ENCODE results near the gene JCHAIN. TPM values are rescaled to one million over a fixed set of nuclear protein-coding genes. Genes with fewer than 3 reads are reported as not detected.
A peak's percentile ranks its signal among the peaks of the same experiment; 100 is the strongest.

JCHAIN gene
- total and polyA plus RNA-seq, 4 donors, result 18.3 to 276 (median 111) TPM

DNA sequence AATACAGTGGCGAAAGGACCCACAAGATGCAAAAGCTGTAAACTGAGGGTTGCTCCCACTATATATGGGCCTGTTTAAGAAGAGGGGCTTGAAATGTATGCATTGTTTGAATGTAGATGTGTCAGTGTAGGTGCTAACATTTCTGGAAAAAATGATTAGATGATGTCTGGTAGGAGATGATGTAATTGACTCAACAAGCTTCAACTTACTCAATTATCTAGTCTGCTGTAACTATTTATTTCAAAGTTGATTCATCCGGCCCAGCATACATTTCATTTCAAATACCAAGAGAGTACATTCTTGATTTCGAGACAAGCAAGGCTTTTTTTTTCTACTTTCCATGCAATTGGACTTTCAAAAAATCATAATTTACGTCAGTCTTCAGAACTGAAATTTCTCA is 47.0 kb downstream of the JCHAIN start:
- Histone ChIP-seq H3K9ac (ENCODE audit: insufficient read depth in 1 of 2, low read length in 2 of 2) (no peak overlapping the region), H3K4me1 (ENCODE audit: control insufficient read depth in 5 of 5, insufficient read depth in 5 of 5, low read length in 5 of 5) (peaks cover 0 to 13% (median 0%) of the 10 kb centered on the region in 5 donors), H3K4me3 (no peak overlapping the region), H3K9me3 (ENCODE audit: control insufficient read depth in 4 of 4, insufficient read depth in 3 of 4, low read length in 3 of 4) (no peaks in the 10 kb centered on the region), H3K27ac (ENCODE audit: low read depth in 1 of 2, low read length in 1 of 2) (no peak overlapping the region), H3K36me3 (ENCODE audit: control insufficient read depth in 4 of 4, insufficient read depth in 4 of 4, low read length in 4 of 4) (no peaks in the 10 kb centered on the region), H3K27me3 (ENCODE audit: control insufficient read depth in 3 of 3, insufficient read depth in 3 of 3, low read length in 2 of 3) (no peaks in the 10 kb centered on the region)
- ATAC-seq (ENCODE audit: insufficient read depth, low FRiP score) (no peak), DNase-seq (no peak)
- TF ChIP-seq, protein P1, sequence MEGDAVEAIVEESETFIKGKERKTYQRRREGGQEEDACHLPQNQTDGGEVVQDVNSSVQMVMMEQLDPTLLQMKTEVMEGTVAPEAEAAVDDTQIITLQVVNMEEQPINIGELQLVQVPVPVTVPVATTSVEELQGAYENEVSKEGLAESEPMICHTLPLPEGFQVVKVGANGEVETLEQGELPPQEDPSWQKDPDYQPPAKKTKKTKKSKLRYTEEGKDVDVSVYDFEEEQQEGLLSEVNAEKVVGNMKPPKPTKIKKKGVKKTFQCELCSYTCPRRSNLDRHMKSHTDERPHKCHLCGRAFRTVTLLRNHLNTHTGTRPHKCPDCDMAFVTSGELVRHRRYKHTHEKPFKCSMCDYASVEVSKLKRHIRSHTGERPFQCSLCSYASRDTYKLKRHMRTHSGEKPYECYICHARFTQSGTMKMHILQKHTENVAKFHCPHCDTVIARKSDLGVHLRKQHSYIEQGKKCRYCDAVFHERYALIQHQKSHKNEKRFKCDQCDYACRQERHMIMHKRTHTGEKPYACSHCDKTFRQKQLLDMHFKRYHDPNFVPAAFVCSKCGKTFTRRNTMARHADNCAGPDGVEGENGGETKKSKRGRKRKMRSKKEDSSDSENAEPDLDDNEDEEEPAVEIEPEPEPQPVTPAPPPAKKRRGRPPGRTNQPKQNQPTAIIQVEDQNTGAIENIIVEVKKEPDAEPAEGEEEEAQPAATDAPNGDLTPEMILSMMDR (IDR thresholded peaks at IDR 0.05; ENCODE audit: control extremely low read depth, extremely low read depth), result no peak
- WGBS, 2 donors, result 93 to 97% methylated on average over 4 of the region's 4 CpGs

DNA sequence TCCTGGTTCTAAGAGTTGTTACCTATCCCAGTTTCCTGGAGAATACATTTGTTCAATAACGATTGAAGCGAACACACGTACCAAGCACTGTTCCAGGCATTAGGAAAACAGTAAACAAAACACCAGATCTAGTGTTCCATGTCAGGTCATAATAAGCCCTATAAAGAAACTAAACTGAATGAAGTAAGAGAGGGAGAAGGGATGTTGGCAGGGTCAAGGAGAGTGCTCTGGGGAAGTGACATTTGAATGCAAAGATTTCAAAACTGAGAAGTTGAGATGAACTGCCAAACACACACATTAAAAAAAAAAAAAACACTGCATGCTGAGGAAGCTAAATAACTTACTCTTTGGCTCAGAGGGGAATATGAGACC is 52.1 kb downstream of the JCHAIN start:
- H3K36me3 ChIP-seq (ENCODE audit: control insufficient read depth in 4 of 4, insufficient read depth in 4 of 4, low read length in 4 of 4), result no peaks in the 10 kb centered on the region
- H3K27ac ChIP-seq (ENCODE audit: low read depth in 1 of 2, low read length in 1 of 2), result no peak overlapping the region
- H3K9ac ChIP-seq (ENCODE audit: insufficient read depth in 1 of 2, low read length in 2 of 2), result peak overlapping the region in 1 of 2 donors; percentile 68
- 62 to 64% methylated on average over 3 of the region's 3 CpGs for WGBS, 2 donors
- H3K4me1 ChIP-seq (ENCODE audit: control insufficient read depth in 5 of 5, insufficient read depth in 5 of 5, low read length in 5 of 5), result peaks cover 0 to 31% (median 4%) of the 10 kb centered on the region in 5 donors
- ATAC-seq (ENCODE audit: insufficient read depth, low FRiP score) (peak; percentile 58), DNase-seq (peak; percentile 37 to 89 (median 88))
- H3K27me3 ChIP-seq (ENCODE audit: control insufficient read depth in 3 of 3, insufficient read depth in 3 of 3, low read length in 2 of 3), result no peaks in the 10 kb centered on the region
- TF ChIP-seq, protein P1 (IDR thresholded peaks at IDR 0.05; ENCODE audit: control extremely low read depth, extremely low read depth), result no peak
- no peak overlapping the region for H3K4me3 ChIP-seq
- no peaks in the 10 kb centered on the region for H3K9me3 ChIP-seq (ENCODE audit: control insufficient read depth in 4 of 4, insufficient read depth in 3 of 4, low read length in 3 of 4)

DNA sequence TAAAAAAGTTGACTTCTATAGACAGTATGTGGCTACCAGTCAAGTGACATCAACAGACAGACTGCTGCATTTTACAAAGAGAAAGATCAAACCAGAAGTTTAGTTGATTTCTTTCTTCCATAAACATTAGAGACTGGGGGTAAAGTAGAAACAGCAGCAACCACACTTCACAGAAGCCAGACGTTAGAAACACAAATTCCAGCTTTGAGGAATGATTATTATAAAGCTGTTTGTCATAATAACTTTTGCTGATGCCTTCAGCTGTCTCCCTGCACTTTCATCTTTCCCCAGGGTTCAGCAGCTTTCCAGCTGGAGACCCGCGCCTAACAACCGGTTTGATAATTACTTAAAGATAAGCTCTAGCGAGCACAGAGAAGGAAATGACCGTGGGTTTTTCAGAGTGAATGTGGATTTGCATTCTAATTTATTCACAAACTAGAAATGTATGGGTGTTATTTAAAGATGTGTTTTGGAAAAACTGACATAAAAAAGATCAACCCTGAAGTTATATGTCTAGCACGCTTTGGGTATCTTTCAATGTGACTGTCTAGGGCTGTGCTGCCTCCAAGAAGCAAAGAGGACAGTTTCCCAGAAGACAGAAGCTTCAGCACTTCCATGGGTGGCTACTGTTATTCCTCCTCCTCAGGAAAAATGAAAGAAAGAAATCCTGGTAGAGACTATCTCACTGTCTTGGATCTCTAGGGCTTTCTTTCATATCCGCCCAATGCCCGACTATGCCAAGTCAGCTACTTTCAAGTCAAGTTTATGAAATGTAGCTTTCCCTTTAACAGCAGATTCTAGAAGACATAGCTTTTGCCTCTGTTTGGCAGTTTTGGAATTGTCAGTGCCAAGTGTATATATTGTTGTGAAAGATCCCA is 52.8 kb downstream of the JCHAIN start:
- H3K9ac ChIP-seq (ENCODE audit: insufficient read depth in 1 of 2, low read length in 2 of 2), result peak overlapping the region in 1 of 2 donors; percentile 68
- H3K27me3 ChIP-seq (ENCODE audit: control insufficient read depth in 3 of 3, insufficient read depth in 3 of 3, low read length in 2 of 3), result no peaks in the 10 kb centered on the region
- no peak overlapping the region for H3K27ac ChIP-seq (ENCODE audit: low read depth in 1 of 2, low read length in 1 of 2)
- H3K9me3 ChIP-seq (ENCODE audit: control insufficient read depth in 4 of 4, insufficient read depth in 3 of 4, low read length in 3 of 4), result no peaks in the 10 kb centered on the region
- H3K4me3 ChIP-seq, result no peak overlapping the region
- peaks cover 0 to 31% (median 4%) of the 10 kb centered on the region in 5 donors for H3K4me1 ChIP-seq (ENCODE audit: control insufficient read depth in 5 of 5, insufficient read depth in 5 of 5, low read length in 5 of 5)
- DNase-seq (peak; percentile 82 to 92 (median 90)), ATAC-seq (ENCODE audit: insufficient read depth, low FRiP score) (no peak)
- WGBS, 2 donors, result 26% methylated on average over 9 of the region's 9 CpGs
- H3K36me3 ChIP-seq (ENCODE audit: control insufficient read depth in 4 of 4, insufficient read depth in 4 of 4, low read length in 4 of 4), result no peaks in the 10 kb centered on the region
- TF ChIP-seq, protein P1 (IDR thresholded peaks at IDR 0.05; ENCODE audit: control extremely low read depth, extremely low read depth), result no peak

Measured in lung (tissue), 12 donors.